Mesenchymal stem cell (in vitro differentiated cells and primary cell): Measurements from ENCODE around the gene RAD51B.
"Not testable (repeated sequence)": the region's sequence is repeated elsewhere in the genome, so short reads cannot be mapped to it uniquely, and the experiment has no call there.

Source experiments
- DNase-seq: peaks from one replicate; pipeline ENCODE4 v3.0.0-alpha.2; 2013
- H2AFZ ChIP-seq: one replicate; pipeline ENCODE4 v1.6.1; 2013; ENCODE audit warnings: low read depth, mild to moderate bottlenecking, control low read depth, inconsistent platforms, low read length, moderate library complexity
- H2AK5ac ChIP-seq: 2 replicates; pipeline ENCODE4 v1.6.1; 2013; ENCODE audit warnings: low read length, moderate library complexity, mild to moderate bottlenecking, inconsistent platforms; ENCODE audit not compliant: severe bottlenecking
- H2BK120ac ChIP-seq: one replicate; pipeline ENCODE4 v1.6.1; 2013; ENCODE audit warnings: low read depth, mild to moderate bottlenecking, inconsistent platforms, low read length, moderate library complexity
- H2BK12ac ChIP-seq, 2 experiments: one replicate each; pipeline ENCODE4 v1.6.1; 2013; ENCODE audit warnings: inconsistent platforms in 2 of 2, low read length in 2 of 2, mild to moderate bottlenecking in 2 of 2, moderate library complexity in 2 of 2, control low read depth in 1 of 2
- H2BK15ac ChIP-seq: one replicate; pipeline ENCODE4 v1.6.1; 2013; ENCODE audit warnings: mild to moderate bottlenecking, low read depth, inconsistent platforms; ENCODE audit not compliant: poor library complexity, severe bottlenecking
- H2BK5ac ChIP-seq: 2 replicates; pipeline ENCODE4 v1.6.1; 2013; ENCODE audit warnings: low read depth, mild to moderate bottlenecking, low read length, control low read depth, inconsistent platforms; ENCODE audit not compliant: poor library complexity, severe bottlenecking
- H3K14ac ChIP-seq, 2 experiments: one replicate each; pipeline ENCODE4 v1.6.1; 2013; ENCODE audit warnings: inconsistent platforms in 2 of 2, low read length in 2 of 2, control low read depth in 1 of 2, mild to moderate bottlenecking in 1 of 2, moderate library complexity in 1 of 2
- H3K18ac ChIP-seq, 2 experiments: one replicate each; pipeline ENCODE4 v1.6.1; 2013; ENCODE audit warnings: inconsistent platforms in 2 of 2, low read length in 2 of 2, control low read depth in 1 of 2, low read depth in 1 of 2, mild to moderate bottlenecking in 1 of 2
- H3K23ac ChIP-seq, 2 experiments: one replicate each; pipeline ENCODE4 v1.6.1; 2013; ENCODE audit warnings: inconsistent platforms in 2 of 2, low read length in 2 of 2, mild to moderate bottlenecking in 2 of 2, moderate library complexity in 2 of 2, control low read depth in 1 of 2
- H3K27ac ChIP-seq: 2 replicates; pipeline ENCODE4 v1.5.1; 2013; ENCODE audit warnings: mild to moderate bottlenecking, moderate library complexity, low read length, control low read depth, inconsistent platforms; ENCODE audit not compliant: poor library complexity, severe bottlenecking
- H3K27me3 ChIP-seq, 2 experiments: 2 replicates each; pipeline versions ENCODE4 v1.6.1 to v1.7.0; 2013; ENCODE audit warnings: low read length in 2 of 2, mild to moderate bottlenecking in 2 of 2, moderate library complexity in 2 of 2, control low read depth in 1 of 2, inconsistent platforms in 1 of 2; ENCODE audit not compliant: control insufficient read depth in 1 of 2, insufficient read depth in 1 of 2
- H3K36me3 ChIP-seq, 2 experiments: 2 replicates each; pipeline versions ENCODE4 v1.6.1 to v1.7.0; 2013; ENCODE audit warnings: low read length in 2 of 2, control low read depth in 1 of 2, inconsistent platforms in 1 of 2, low read depth in 1 of 2, mild to moderate bottlenecking in 1 of 2; ENCODE audit not compliant: insufficient read depth in 2 of 2, control insufficient read depth in 1 of 2
- H3K4ac ChIP-seq, 2 experiments: one replicate each; pipeline ENCODE4 v1.6.1; 2013; ENCODE audit warnings: inconsistent platforms in 2 of 2, low read length in 2 of 2, mild to moderate bottlenecking in 2 of 2, moderate library complexity in 2 of 2, control low read depth in 1 of 2, low read depth in 1 of 2
- H3K4me1 ChIP-seq: 2 replicates; pipeline ENCODE4 v1.6.1; 2013; ENCODE audit warnings: low read depth, low read length, control low read depth; ENCODE audit not compliant: control insufficient read depth, insufficient read depth
- H3K4me2 ChIP-seq: 2 replicates; pipeline ENCODE4 v1.6.1; 2013; ENCODE audit warnings: low read length, mild to moderate bottlenecking, inconsistent platforms; ENCODE audit not compliant: poor library complexity, severe bottlenecking
- H3K4me3 ChIP-seq, 2 experiments: 2 replicates each; pipeline versions ENCODE4 v1.5.1 to v1.7.0; 2013; ENCODE audit warnings: low read length in 2 of 2, mild to moderate bottlenecking in 2 of 2, control low read depth in 1 of 2, low read depth in 1 of 2; ENCODE audit not compliant: insufficient read depth in 1 of 2
- H3K79me1 ChIP-seq: replicated peaks from 2 replicates; pipeline ENCODE4 v1.6.1; 2013; ENCODE audit warnings: mild to moderate bottlenecking, control low read depth, low read length, inconsistent platforms; ENCODE audit not compliant: poor library complexity, severe bottlenecking
- H3K9ac ChIP-seq: 2 replicates; pipeline ENCODE4 v1.7.0; 2013; ENCODE audit warnings: mild to moderate bottlenecking, low read length, moderate library complexity
- H3K9me3 ChIP-seq: 2 replicates; pipeline ENCODE4 v1.7.0; 2013; ENCODE audit warnings: mild to moderate bottlenecking, low read length; ENCODE audit not compliant: control insufficient read depth
- H4K8ac ChIP-seq: one replicate; pipeline ENCODE4 v1.6.1; 2013; ENCODE audit warnings: inconsistent platforms, mild to moderate bottlenecking, low read length, moderate library complexity
- H4K91ac ChIP-seq: one replicate; pipeline ENCODE4 v1.6.1; 2013; ENCODE audit warnings: mild to moderate bottlenecking, low read length, inconsistent platforms
- WGBS: methylation state at CpG from one replicate; pipeline ENCODE4 v1.1.7; 2013; ENCODE audit warnings: mixed read lengths; 5-methylcytosine and 5-hydroxymethylcytosine counted together

RAD51B gene

DNA sequence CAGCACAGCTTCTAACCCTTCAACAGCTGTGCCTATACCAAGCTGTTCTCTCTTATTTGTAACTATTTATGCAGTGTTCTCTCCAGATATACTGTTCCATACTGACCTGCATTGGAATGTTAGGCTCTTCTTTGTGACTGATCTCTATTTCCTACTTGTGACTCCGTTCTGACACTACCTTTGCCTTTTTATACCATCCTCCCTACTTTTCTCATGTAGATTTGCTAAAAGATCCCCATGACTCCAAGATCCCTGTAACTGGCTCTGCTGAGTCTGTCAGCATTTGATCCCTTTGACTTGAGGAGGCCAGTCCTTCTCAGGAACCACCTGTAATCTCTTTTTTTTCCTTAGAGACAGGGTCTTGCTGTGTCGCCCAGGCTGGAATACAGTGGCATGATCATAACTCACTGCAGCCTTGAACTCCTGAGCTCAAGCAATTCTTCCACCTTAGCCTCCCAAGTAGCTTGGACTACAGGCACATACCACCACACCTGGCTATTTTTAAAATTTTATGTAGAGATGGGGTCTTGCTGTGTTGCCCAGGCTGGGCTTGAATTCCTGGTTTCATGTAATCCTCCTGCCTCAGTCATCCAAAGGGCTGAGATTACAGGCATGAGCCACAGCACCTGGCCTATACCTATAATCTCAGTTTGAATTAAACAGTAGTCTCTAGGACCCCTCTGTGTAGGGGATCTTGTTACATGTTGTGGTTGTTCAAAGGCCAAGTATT is 605.0 kb downstream of the RAD51B start:
- no peak overlapping the region for H3K4me2 ChIP-seq
- 0% methylated on average over 1 of the region's 2 CpGs for WGBS
- H3K14ac ChIP-seq, result no peak overlapping the region
- H3K4ac ChIP-seq, result no peak overlapping the region
- no peak overlapping the region for H3K23ac ChIP-seq
- no peak overlapping the region for H2BK5ac ChIP-seq
- H3K27ac ChIP-seq, result no peak overlapping the region
- H4K8ac ChIP-seq, result no peak overlapping the region
- H2BK120ac ChIP-seq, result no peak overlapping the region
- H2AFZ ChIP-seq, result no peak overlapping the region
- H3K4me1 ChIP-seq, result peaks cover 2% of the 10 kb centered on the region
- H4K91ac ChIP-seq, result no peak overlapping the region
- no peak overlapping the region for H3K4me3 ChIP-seq
- no peak for DNase-seq
- no peak overlapping the region for H3K18ac ChIP-seq
- no peaks in the 10 kb centered on the region for H3K36me3 ChIP-seq
- H2BK15ac ChIP-seq, result no peak overlapping the region
- H2AK5ac ChIP-seq, result no peak overlapping the region
- H2BK12ac ChIP-seq, result no peak overlapping the region
- no peak overlapping the region for H3K9ac ChIP-seq
- H3K9me3 ChIP-seq, result no peaks in the 10 kb centered on the region
- no peaks in the 10 kb centered on the region for H3K79me1 ChIP-seq
- H3K27me3 ChIP-seq, result no peaks in the 10 kb centered on the region

DNA sequence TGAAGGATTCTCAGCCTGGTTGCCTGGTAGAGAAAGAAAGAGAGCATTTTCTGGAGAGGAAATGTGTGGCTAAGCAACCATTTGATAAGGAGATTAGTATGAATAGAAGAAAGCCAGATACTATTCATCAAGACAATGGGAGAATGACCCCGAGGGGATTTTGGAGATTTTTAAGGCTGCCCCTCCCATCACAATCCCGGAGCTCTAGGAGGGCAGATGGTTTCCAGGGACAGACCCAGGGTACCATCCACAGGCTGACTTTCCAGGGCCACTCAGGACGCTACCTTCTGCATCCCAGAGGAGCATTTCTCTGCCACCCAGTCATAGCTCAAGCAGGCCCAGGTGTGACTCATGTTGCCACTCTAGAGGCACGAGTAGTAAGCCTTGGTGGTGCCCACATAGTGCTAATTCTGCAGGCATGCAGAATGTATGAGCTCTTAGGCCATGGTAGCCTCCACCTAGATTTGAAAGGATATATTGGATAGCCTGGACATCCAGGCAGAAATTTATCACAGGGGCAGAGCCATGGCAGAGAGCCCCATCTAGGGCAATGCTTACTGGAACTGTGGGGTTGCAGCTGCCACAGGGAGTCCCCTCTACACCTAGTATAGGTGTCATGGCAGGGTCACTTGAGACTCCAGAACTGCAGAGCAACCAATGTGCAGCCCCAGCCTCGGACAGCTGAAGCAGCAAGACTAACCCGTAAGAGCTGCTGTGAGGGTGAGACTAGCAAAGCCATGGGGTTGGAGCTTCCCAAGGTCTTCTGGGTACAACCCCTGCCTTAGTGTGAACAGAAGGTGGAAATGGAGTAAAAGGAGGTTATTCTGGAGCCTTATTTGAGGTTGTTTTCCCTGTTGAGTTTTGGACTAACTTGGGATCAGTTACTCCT is 607.3 kb downstream of the RAD51B start:
- WGBS, result 96% methylated on average over 6 of the region's 6 CpGs
- no peak overlapping the region for H3K4me2 ChIP-seq
- no peaks in the 10 kb centered on the region for H3K79me1 ChIP-seq
- H3K36me3 ChIP-seq, result no peaks in the 10 kb centered on the region
- no peak overlapping the region for H4K8ac ChIP-seq
- no peak overlapping the region for H2AK5ac ChIP-seq
- no peak overlapping the region for H3K18ac ChIP-seq
- no peak overlapping the region for H4K91ac ChIP-seq
- no peak overlapping the region for H3K14ac ChIP-seq
- H3K27me3 ChIP-seq, result no peaks in the 10 kb centered on the region
- no peak overlapping the region for H3K4ac ChIP-seq
- no peak overlapping the region for H2BK5ac ChIP-seq
- H3K9me3 ChIP-seq, result no peaks in the 10 kb centered on the region
- no peak overlapping the region for H3K23ac ChIP-seq
- H3K27ac ChIP-seq, result no peak overlapping the region
- no peak overlapping the region for H2BK120ac ChIP-seq
- no peak overlapping the region for H2BK12ac ChIP-seq
- H3K4me3 ChIP-seq, result no peak overlapping the region
- no peaks in the 10 kb centered on the region for H3K4me1 ChIP-seq
- no peak overlapping the region for H2BK15ac ChIP-seq
- no peak for DNase-seq
- H3K9ac ChIP-seq, result no peak overlapping the region
- no peak overlapping the region for H2AFZ ChIP-seq

DNA sequence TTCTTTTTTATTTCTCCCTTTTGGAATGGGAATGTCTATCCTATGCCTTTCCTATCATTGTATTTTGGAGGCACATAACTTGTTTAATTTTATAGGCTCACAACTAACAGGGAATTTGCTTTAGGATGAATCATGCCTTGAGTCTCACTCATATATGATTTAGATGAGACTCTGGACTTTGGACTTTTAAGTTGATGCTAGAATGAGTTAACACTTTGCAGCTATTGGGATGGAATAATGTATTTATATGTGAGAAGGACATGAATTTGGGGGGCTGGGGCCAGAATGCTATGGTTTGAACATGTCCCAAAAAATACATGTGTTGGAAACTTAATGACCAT is 607.9 kb downstream of the RAD51B start:
- Histone ChIP-seq H4K8ac (no peak overlapping the region), H3K4me1 (no peaks in the 10 kb centered on the region)

DNA sequence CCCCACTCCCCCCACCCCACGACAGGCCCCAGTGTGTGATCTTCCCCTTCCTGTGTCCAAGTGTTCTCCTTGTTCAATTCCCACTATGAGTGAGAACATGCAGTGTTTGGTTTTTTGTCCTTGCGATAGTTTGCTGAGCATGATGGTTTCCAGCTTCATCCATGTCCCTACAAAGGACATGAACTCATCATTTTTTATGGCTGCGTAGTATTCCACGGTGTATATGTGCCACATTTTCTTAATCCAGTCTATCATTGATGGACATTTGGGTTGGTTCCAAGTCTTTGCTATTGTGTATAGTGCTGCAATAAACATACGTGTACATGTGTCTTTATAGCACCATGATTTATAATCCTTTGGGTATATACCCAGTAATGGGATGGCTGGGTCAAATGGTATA is 609.3 kb downstream of the RAD51B start:
- not testable (repeated sequence) for H3K36me3 ChIP-seq, H3K9me3 ChIP-seq
- 75% methylated on average over 1 of the region's 5 CpGs for WGBS

More for the DNA sequence above, 607.9 kb downstream of the RAD51B start:
- Histone ChIP-seq H3K23ac (no peak overlapping the region), H3K79me1 (no peaks in the 10 kb centered on the region), H2BK5ac (no peak overlapping the region), H4K91ac (no peak overlapping the region), H3K18ac (no peak overlapping the region), H3K27ac (no peak overlapping the region), H3K9me3 (no peaks in the 10 kb centered on the region), H2BK120ac (no peak overlapping the region), H3K27me3 (no peaks in the 10 kb centered on the region), H3K4ac (no peak overlapping the region), H3K4me3 (no peak overlapping the region), H2AK5ac (no peak overlapping the region), H2BK12ac (no peak overlapping the region), H3K36me3 (no peaks in the 10 kb centered on the region), H3K9ac (no peak overlapping the region), H2AFZ (no peak overlapping the region), H3K4me2 (no peak overlapping the region), H2BK15ac (no peak overlapping the region), H3K14ac (no peak overlapping the region)
- DNase-seq, result no peak

More for the DNA sequence above, 609.3 kb downstream of the RAD51B start:
- not testable (repeated sequence) for H2AFZ ChIP-seq, H3K18ac ChIP-seq, H3K79me1 ChIP-seq, H2BK120ac ChIP-seq, H3K4me1 ChIP-seq, H3K9ac ChIP-seq, H3K4me2 ChIP-seq, H2AK5ac ChIP-seq, H2BK12ac ChIP-seq, H2BK15ac ChIP-seq, H3K4ac ChIP-seq, H3K4me3 ChIP-seq, H3K27ac ChIP-seq, H2BK5ac ChIP-seq, H3K14ac ChIP-seq, H3K23ac ChIP-seq, DNase-seq, H3K27me3 ChIP-seq, H4K91ac ChIP-seq, H4K8ac ChIP-seq
